Colon (tissue), 2 donors: Measurements from ENCODE around the gene AAR2.

Experiments used
- FAIRE-seq: peaks from 2 replicates; lab custom pipeline; 2012; peaks lifted over from hg19 to GRCh38; lab: Jason Lieb, UNC
- donor health status: control.
- donor health status: control.

AAR2 gene

DNA sequence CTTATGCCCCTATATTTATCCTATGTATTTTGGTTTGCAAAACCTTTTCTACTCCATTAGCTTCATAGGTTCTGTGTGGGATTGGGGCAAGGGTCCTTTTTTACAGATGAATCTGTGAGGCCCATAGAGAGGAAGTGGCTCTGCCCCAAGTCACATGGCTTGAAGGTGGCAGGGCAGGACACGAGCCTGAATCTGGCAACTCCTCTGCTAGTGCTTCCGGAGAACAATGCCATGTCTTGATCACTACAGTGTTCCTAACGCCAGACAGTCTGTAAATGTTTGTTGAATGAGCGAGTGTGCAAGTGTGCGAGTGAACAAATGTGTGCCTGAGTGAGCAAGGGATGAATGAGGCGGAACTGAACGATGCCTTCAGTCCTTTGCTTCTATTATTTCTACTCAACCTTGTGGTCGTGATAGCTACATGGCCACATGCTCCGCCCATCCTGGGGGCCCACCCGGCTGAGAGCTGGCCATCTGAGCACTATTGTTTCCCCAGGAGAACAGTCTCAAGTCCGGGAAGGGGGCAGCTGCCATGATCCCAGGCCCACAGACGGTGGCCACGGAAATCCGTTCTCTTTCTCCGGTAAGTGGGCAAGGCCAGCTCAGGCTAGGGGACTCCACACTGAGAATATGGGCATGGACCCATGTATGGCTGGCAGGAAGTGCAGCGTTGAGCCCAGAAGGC, 17.8 kb upstream of the AAR2 start:
- FAIRE-seq, result no peak

DNA sequence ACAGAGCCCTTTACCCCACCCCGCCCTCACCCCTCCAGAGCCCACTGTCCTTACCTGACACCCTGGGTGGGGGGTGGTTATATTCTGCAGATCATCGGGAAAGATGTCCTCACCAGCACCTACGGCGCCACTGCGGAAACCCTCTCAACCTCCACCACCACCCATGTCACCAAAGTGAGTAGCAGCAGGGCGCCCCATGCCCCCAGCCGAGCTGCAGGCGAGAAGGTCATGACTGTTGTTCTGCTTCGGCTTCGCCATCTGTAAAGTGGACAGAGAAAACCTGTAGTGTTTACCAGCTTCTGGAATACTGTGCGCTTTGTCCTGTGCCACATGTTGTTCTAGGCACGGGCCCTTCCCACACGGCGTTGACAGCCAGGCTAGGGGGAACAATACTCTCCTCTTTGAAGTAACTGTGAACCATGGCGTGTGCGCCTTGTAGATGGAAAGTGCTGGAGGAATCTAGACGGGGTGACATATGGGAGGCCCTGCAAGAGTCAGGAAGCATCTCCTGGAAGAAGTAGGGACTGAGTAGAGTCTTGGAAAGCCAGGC, 16.5 kb upstream of the AAR2 start:
- FAIRE-seq, result no peak

DNA sequence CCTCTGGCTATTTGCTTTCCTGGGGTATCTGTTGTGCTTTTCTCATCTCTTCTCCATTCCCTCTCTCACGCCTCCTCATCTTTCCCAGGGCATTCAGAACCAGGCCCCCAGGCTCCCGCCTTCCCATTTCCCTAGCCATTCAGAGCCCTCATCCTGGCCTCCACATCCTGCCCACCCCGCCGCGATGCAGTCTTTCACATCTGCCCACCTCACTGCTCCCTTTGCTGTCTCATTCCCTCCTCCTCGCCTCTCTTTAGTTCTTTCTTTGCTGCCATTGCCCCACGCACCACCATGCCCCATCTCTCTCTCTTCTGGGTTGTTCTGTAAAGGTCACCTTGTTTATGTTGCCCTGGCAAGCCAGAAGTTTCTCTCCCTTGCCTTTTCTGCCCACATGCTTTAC, 10.6 kb upstream of the AAR2 start:
- FAIRE-seq, result no peak

DNA sequence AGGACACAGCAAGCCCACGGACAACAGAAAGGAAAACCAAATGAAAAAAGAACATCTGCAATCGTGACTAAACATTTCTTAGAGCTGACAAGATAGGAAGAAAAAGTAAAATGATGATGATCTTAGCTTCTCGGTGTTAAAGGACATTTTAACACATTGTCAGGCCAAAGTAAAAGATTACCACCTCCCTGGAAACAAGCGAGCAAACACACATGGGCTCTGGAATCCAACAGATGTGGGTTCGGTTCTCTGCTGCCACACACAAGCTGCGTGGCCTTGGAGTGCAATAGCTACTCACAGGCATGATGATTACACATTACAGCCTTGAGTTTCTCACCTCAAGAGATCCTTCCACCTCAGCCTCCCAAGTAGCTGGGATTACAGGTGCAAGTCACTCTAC, 7.5 kb upstream of the AAR2 start:
- FAIRE-seq, result no peak

DNA sequence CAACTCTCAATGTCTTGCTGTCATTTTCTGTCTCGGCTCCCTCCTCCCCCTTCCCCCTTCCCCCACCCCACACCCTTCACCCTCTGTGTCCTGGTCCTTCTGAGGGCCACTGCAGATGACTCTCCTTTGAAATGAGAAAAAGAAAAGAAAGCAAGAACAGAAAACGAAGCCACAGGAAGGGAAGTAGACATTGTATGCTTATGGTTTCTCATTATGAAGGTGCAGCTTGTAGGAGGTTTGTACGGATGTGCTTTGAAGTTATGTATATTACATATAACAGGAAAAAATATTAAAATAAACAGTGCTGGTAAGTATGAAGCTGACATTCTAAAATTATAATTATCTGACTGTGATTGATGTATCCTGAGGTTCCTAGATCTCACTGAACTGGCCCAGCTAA, 6.3 kb upstream of the AAR2 start:
- FAIRE-seq, result no peak

DNA sequence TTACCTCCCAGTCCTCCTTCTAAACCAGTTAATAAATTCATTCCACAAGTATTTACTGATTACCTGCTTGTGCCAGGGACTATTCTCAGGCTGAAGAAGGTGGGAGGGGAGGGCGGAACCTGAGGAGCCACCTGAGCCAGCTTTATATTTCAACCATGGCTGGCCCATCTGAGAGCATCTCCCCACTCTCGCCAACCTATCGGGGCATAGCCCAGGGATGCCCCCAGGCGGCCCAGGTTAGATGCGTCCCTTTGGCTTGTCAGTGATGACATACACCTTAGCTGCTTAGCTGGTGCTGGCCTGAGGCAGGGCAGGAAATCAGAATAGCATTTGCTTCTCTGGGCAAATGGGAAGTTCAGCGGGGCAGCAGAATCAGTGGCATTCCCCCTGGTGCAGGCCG, 4.9 kb upstream of the AAR2 start:
- no peak for FAIRE-seq

DNA sequence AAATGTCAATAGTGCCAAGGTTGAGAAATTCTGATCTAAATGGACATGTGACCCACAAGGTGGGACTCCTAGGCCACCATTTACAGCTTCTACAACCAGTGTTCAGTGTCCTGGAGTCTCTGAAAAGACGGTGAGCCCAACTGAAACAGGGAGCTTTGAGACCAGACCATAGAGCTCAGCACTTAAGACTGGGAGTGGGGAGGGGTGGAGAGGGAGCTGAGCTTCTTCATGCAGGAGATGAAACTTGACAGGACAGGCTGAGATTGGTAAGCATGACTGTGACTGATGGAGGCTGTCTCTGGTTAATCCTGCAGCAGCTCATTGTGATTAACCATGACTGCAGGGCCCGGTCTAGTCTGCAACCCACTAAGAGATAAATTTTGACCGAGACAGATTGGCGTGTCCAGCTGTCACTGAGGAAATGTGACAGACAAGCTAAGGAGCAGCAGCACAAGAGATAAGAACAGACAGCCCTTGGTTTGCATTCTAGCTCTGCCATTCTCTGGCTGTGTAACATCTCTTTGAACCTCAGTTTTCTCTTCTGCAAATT, 1.4 kb upstream of the AAR2 start:
- no peak for FAIRE-seq

DNA sequence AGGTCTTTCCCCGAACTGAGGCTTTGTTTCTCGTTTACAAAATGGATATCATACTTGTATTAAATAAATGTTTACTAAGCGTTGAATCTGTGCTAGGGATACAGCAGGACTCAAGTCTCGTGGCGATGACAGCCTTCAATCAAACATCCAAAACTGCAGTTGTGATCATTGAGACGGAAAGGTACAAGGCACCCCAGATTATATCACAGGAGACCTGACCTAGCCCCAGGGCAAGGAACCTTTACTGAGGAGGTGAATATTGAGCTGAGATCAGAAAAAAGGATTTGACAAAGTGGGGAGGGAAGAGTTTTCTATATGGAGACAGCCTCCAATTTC, 476 bp downstream of the AAR2 start:
- FAIRE-seq, result no peak

DNA sequence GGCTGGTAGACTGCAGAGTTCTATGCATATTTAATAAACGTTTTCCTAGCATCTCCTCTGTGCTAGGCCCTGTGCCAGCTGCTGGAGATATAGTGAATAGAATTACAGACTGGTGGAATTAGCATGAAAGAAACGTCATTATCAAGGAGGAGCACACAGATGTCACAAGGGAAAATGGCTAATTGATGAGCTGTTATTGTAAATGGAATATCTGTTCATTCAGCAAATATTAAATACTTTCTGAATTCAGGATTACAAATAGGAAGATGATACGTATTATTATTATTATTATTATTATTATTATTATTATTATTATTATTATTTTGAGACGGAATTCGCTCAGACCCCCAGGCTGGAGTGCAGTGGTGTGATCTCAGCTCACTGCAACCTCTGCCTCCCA, 1.2 kb downstream of the AAR2 start:
- no peak for FAIRE-seq

DNA sequence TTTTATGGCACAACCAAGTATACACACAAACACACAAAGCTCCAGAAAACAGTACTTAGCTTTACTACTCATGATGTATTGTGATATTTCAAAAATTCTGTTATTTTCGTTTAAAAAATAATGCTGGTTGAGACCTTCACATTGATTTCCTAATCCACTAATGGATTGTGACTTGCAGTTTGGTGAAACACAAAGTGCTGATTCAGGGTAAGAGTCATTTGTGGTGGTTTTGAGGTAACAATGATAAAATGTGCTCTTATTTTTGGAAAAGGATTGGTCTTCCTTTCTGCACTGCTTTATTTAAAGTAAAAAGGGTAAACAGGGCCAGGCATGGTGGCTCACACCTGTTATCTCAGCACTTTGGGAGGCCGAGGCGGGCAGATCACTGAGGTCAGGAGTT, 1.9 kb downstream of the AAR2 start:
- no peak for FAIRE-seq

DNA sequence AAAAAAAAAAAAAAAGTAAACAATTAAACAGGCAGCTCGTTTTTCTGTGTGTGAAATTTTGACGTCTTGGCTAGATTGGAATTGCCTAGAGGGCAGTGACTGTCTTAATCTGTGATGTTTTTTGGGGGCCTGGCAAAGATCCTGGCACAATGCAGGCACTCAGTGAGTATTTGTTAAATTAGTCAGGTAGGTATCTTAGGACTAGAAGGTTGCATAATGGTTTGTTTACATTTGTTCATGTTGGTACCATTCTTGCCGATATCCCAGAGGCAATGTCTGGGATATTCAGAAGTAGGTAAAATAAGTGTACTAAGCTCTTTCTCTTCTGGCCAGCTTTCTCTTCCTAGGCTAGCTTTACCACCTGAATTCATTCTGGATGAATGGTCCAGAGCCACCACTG, 2.5 kb downstream of the AAR2 start:
- FAIRE-seq, result no peak

DNA sequence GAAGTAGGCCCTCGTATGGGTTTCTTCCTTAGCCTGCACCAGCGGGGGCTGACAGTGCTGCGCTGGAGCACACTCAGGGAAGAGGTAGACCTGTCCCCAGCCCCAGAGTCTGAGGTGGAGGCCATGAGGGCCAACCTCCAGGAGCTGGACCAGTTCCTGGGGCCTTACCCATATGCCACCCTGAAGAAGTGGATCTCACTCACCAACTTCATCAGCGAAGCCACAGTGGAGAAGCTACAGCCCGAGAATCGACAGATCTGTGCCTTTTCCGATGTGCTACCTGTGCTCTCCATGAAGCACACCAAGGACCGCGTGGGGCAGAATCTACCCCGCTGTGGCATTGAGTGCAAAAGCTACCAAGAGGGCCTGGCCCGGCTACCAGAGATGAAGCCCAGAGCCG, 3.8 kb downstream of the AAR2 start:
- FAIRE-seq, result no peak

DNA sequence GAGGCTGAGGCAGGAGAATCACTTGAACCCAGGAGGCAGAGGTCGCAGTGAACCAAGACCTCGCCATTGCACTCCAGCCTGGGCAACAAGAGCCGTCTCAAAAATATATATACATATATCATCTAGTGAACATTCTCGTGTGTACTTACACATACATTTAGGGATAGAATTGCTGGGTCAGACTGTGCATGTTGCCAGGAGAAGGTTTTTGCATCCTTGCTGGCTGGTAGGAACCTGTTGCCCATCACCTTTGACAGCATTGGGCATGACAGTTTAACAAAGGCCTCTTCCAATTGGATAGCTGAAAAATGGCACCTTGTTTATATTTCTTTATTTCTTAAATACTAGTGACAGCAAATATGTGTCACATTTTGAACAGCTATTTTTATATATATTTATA, 5.4 kb downstream of the AAR2 start:
- no peak for FAIRE-seq

DNA sequence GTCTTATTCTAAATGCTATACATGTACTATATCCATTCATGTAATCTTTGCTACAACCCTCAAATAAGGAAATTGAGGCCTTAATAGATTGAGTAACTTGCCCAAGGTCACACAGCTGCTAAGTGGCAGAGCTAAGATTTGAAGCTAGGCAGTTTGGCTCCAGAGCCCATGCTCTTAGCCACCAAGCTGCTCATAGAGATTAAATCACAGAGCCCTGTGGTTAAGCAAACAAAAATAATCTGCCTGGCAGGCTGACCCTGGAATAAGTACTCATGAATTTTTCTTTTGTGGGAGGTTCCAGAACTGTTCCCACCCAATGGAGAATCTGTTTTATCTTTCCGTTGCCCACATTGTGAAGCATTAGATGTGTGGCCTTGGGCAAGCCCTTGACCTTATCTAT, 7.4 kb downstream of the AAR2 start:
- FAIRE-seq, result no peak

DNA sequence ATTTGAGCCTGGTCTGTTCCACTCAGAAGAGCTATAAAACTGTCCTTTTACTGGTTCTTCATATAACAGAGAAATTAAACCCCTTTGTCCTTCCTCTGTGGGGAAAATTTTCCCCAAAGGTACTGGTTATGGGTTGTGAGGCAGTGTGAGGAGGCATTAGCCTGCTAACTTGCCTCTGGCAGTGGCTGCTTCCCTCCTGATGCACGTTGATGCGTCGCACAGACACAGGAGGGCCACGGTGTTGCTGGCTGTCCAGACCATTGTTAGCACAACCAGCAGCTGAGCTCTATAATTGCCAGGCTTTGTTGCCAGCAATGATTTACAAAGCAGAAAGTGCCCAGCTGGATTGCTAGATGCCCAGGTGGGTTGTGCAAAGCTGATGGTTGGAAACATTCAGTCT, 10.1 kb downstream of the AAR2 start:
- FAIRE-seq, result no peak

DNA sequence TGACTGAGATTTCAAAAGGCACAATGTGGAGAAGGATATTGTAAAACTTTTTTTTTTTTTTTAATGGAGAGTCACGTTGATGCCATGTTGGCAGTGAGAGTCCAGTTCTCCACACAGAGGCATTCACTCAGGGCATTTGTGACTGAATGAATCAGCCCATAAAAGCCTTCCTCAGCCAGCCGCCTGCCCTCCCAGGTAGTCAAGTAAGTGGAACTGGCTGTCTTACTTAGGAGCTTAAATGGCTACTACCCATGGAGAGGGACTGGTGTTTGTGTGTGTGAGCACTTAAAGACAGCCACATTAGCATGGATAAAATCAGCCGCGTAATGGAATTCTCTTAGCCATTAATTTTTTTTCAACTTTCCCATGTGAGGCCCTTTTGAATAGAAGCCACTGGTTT, 12.6 kb downstream of the AAR2 start:
- FAIRE-seq, result no peak

DNA sequence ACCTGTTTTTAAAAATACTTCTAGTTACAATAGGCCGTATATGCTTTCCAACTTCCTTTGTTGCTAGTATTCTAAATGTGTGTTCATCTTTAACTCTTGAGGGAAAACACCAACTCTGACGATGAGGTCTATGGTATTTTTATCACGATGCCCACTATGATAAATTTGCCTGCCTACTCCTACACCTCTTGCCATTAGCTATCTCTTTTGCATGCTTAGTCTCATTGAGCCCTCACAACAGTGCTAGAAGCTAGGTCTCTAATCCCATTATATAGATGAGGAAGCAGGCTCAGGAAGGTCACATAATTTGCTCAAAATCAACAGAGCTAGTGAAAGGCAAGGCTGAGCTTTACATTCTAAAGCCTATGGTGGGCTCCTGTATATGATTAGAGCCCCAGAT, 13.2 kb downstream of the AAR2 start:
- FAIRE-seq, result no peak

DNA sequence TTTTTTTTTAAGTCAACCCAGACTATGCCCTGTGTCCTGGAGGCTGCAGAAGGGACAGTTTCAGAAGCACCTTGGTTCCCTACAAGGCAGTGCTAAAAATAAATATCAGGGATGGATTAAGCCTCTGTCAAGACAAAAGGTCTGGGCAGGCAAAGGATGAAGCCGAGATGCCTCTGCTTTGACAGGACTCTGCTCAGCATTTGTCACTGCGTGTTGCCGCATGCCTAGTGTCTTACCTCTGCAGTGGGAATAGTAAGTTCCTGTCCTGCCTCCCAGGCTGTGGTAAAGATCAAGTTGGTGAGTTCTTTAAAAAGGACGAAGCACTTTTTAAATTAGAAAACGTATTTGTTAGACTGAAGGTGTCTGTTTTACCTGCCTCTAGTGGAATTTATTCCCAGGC, 15.1 kb downstream of the AAR2 start:
- no peak for FAIRE-seq

DNA sequence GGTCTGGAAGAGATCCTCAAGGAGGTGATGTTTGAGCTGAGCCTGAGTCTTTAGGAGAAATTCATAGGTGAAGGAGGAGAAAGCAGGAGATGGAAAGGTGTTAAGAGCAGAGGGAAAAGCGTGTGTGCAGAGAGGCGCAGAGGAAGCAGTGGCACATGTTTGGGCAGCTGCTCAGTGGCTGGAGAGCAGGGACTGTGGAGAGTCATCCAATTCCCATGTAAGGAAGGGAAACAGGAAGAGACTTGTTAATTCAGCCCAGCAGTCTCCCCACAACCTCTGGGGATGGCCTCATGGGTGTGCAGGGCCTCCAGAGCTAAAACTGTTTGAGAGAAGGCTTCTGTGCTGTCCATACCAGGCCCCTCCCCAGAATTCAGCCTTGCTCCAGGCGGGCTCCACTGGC, 16.2 kb downstream of the AAR2 start:
- no peak for FAIRE-seq

DNA sequence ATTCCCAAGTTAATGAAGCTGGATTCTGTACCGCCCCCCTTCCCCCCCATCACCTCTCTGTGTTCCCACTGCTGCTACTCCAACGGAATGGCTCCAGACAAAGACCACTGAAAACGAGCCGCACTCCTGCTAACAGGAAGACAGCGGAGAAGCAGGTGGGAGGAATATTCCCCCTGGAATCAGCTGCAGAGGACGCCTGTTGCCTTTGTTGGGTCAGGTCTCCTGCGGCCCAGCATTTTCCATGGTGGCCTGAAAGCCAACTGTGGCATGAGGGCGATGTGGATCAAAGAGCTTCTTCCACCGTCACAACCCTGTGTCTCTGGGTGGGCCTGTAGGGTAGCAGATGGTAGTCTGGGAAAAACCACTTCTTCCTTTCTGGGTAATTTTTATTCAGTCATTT, 16.8 kb downstream of the AAR2 start:
- no peak for FAIRE-seq

DNA sequence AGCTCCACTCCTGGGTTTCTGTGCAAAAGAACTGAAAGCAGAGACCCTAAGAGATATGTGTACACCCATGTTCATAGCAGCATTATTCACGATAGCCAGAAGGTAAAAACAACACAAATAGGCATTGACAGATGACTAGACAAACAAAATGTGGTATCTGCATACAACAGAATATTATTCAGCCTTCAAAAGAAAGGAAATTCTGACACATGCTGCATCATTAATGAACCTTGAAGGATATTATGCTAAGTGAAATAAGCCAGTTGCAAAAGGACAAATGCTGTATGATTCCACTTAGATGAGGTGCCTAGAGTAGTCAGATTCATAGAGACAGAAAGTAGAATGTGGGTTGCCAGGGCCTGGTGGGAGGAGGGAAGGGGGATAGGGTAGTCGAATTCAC, 17.8 kb downstream of the AAR2 start:
- FAIRE-seq, result no peak

DNA sequence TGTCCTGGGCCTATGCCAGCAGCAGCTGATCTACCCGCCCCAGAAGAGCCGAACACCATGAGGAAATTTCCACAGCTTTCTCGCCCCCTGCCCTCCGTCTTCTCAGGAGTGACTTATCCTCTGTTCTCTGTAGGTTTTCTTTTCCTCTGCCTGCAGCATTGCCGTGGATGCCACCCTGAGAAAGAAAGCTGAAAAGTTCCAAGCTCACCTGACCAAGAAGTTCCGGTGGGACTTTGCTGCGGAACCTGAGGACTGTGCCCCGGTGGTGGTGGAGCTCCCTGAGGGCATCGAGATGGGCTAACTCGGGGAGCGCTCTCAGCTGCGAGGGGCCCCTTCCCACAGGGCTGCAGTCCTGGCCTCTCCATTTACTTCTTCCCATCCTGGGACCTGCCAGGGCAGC, 19.2 kb downstream of the AAR2 start:
- FAIRE-seq, result no peak

DNA sequence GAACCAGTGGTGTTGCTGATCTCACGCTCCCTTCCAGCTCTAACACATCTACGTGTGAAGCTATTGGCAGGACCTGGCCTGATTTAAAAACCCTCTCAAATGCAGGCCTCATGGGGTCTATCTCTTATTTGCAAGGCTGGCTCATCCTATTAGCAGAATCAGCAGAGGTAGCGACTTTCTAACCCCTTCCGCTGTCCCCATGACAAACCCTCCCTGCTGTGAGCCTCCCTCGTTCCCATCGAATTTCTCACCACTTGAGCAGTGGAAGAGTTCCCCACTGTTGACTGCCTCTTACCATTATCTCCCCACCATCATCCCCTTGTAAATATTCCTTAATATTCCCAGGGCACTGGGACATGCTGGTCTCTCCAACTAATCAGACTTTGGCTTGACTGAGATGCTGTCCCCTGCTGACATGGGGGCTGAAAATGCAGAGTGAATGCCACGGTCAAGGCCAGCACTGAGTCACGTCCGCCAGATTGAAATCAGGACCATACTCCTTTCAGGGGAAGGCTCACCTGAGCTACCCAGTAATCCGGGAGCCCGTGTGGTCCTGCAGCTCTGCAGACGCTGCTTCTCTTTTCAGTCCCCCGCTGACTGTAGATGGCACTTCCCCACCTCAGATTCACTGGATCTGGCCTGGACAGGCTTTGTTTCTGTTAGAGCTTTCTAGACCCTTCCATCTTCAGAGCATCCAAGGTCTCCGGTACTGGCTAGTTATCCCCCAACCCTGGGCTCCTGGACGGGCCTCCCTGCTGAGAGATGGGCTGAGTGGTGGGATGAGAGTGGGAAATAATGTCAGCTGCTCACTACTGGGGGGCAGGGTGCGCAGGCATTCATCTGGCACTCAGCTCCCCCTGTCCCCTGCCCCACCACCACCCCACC, 23.1 kb downstream of the AAR2 start:
- FAIRE-seq, result no peak

DNA sequence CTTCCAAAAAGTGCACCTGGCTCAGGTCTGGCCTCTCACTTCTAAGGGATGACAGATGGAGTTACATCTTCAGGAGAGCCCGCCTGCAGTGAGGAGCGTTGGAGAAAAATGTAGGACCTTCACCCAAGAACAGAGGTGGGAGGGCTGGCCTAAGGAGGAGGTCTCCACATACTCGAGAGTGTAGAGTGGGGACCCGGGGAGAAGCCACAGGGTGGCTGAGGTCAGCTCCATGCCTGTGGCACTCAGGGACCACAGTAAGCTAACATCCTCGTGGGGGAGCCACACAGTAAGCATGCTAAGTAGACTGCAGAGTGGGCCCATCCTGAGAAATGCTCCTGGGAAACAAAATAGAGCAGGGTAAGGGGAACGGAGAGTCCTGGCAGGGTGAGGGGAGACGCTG, 24.0 kb downstream of the AAR2 start:
- FAIRE-seq, result no peak
